Thyroid gland (tissue), 4 donors: ENCODE measurements around the gene SLC9A5.

Experiments used
- POLR2A ChIP-seq, 2 donors: fragments of 450-650 bp; IDR thresholded peaks; one replicate each; pipeline ENCODE4 v1.6.1; 2017; ENCODE audit warnings: antibody characterized with exemption in 2 of 2, mild to moderate bottlenecking in 2 of 2, moderate library complexity in 1 of 2
- TF ChIP-seq, protein P1 (sequence below), 6 experiments: fragments of 200-600 bp in 3 of 6; fragments of 450-650 bp in 3 of 6; sonication (generic) in 3 of 6; IDR thresholded peaks; one replicate each; pipeline ENCODE4 v1.5.1; 2016 to 2019; ENCODE audit warnings: antibody characterized with exemption in 6 of 6, mild to moderate bottlenecking in 2 of 6, inconsistent platforms in 1 of 6, moderate library complexity in 1 of 6

DNA sequence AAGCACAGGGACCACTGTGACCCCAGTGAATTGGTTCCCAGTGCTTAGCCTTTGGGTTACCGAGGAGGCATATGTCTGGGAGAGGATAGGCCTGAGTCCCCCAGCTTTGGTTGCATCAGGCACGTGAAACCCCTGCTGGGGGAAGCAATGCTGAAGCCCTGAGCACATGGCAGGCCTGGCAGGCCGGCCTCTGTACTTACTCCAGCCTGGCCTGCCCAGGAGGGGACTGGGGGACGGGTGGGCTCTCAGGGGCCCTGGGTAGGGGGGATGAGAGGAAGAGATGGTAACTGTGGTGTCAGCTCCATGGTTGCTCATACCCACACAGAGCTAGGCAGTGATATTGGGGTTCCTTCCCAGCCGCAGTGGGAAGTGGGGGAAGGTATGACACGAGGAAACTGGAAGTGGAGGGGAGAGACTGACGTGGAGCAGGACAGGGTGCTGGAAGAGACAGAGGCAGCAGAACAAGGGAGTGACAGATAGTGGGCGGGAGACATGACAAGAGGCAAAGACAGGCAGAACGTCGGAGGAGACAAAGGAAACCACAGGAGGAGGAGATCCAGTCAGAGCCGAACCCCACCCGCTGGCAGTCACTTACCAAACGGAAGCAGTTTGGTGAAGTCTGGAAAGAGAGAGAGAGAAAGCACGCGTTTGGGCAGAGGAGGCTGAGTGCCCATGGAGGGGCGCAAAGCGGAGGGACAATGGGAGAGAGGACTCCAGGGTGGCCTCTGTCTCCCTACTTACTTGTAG lies 12.8 kb upstream of the SLC9A5 start:
- TF ChIP-seq, protein P1, sequence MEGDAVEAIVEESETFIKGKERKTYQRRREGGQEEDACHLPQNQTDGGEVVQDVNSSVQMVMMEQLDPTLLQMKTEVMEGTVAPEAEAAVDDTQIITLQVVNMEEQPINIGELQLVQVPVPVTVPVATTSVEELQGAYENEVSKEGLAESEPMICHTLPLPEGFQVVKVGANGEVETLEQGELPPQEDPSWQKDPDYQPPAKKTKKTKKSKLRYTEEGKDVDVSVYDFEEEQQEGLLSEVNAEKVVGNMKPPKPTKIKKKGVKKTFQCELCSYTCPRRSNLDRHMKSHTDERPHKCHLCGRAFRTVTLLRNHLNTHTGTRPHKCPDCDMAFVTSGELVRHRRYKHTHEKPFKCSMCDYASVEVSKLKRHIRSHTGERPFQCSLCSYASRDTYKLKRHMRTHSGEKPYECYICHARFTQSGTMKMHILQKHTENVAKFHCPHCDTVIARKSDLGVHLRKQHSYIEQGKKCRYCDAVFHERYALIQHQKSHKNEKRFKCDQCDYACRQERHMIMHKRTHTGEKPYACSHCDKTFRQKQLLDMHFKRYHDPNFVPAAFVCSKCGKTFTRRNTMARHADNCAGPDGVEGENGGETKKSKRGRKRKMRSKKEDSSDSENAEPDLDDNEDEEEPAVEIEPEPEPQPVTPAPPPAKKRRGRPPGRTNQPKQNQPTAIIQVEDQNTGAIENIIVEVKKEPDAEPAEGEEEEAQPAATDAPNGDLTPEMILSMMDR (IDR thresholded peaks at IDR 0.05), result no peak
- no peak for TF ChIP-seq POLR2A (IDR thresholded peaks at IDR 0.05)
